Measurements from ENCODE around the gene PADI1.

Gene PADI1, protein sequence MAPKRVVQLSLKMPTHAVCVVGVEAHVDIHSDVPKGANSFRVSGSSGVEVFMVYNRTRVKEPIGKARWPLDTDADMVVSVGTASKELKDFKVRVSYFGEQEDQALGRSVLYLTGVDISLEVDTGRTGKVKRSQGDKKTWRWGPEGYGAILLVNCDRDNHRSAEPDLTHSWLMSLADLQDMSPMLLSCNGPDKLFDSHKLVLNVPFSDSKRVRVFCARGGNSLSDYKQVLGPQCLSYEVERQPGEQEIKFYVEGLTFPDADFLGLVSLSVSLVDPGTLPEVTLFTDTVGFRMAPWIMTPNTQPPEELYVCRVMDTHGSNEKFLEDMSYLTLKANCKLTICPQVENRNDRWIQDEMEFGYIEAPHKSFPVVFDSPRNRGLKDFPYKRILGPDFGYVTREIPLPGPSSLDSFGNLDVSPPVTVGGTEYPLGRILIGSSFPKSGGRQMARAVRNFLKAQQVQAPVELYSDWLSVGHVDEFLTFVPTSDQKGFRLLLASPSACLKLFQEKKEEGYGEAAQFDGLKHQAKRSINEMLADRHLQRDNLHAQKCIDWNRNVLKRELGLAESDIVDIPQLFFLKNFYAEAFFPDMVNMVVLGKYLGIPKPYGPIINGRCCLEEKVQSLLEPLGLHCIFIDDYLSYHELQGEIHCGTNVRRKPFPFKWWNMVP

GRCh38 chr1:17204546-17205440 lies at the start of gene PADI1:
Gene PADI1, plus strand, starts transcription at chr1:17205128. Its CDS starts 90 bp downstream, at chr1:17205218.
- DNase-seq (ENCODE audit: low read depth) = no peak

DNA sequence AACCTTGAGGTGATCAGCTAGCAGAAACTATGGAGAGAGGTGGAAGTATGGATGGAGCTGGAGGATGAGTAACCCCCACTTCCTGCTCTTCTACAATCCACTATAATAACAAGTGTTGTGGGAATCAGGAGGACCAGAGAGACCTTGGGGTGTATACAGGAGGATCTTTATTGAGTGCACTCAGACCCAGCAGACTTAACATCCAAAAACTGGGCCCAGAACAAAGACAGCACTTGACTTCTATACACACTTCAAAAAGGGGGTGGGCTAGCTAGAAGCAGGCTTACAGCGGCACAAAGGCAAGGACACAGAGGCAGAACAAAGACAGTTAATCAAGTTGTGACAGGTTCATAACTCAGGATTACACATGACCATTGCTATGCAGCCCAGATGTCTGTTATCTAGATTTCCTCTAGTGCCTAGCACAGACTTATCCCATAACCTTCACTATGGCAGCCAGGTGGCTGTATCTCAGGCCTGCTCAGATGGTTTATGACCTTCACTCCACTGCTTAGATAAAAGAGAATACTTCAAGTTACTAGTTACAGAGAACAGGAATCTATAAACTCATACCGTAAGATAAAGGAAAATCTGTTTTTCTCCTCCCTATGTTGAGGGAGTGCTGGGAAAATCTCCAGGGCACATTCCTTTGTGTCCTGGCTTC lies 49.5 kb upstream of the PADI1 start:
- no peak for DNase-seq (ENCODE audit: low read depth)

- DNase-seq (ENCODE audit: low read depth) = no peak
These were observed 48.8 kb upstream of the PADI1 start for GRCh38 chr1:17156108-17156507.

GRCh38 chr1:17158961-17159360 lies 46.0 kb upstream of the PADI1 start:
- DNase-seq (ENCODE audit: low read depth) = no peak

DNA sequence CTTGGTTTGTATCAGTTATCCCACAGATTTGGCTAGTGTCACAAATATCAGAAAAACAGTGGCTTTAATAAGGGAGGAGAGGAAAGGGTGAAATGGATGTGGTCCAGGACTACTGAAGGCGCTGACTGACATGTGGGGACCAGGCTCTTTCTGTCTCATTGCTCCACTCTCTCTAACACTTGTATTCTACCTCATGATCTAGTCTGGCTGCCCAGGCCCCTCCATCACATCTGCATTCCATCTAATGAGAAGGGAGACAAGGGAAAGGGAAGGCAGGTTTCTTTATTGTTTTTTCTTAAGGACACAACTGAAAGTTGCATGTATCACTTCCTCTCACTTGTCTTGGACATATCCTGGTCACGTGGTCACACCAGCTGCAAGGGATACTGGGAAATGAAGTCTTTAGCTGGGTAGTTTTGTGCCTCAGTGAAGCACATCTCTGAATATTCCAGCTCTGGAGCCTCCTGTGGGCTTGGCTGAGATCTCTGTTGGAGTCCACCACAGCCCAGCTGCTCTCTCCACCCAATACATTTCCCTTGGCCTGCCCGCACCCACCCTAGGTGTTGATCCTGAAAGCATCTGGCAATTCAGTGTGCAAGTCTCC lies 43.7 kb upstream of the PADI1 start:
- DNase-seq (ENCODE audit: low read depth) = no peak

- DNase-seq (ENCODE audit: low read depth) = no peak
These were observed 42.8 kb upstream of the PADI1 start for GRCh38 chr1:17161926-17162800.

- no peak for DNase-seq (ENCODE audit: low read depth)
These were observed 42.0 kb upstream of the PADI1 start for GRCh38 chr1:17162941-17163340.

DNA sequence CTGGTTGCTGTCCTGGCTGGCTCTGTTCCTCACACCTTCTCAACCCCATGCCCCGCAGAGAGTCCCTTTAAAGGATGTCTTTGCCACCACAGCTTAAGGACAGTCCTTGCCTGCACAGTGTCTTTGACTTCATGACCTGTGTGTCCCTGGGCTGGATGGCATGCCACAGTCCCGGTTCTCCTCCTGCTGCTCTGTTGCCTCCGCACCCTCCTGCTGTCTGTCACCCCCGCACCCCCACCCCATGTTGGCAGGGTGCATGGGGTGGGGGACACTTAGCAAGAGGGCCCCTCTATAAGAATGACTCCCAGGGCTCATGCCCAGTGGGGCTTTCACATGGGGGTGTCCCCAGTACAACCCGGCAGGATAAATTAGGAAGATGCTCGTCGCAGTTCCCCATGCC lies 41.6 kb upstream of the PADI1 start:
- DNase-seq (ENCODE audit: low read depth) = no peak

- no peak for DNase-seq (ENCODE audit: low read depth)
These were observed 40.9 kb upstream of the PADI1 start for GRCh38 chr1:17163789-17164666.

DNA sequence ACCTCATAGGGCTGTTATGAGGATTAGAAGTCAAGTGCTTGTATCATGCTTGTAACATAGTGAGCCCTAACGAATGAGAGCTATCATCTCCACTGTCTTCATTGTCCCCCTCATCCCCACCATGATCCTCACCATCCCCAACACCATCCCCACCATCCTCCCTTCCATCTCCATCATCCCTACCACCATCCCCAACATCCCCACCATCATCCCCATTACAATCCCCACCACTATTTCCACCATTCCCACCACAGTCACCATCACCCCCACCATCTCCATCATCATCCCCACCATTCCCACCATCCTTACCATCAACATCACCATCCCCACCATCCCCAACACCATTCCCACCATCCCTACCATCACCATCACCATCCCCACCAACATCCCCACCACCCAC lies 39.1 kb upstream of the PADI1 start:
- no peak for DNase-seq (ENCODE audit: low read depth)

DNA sequence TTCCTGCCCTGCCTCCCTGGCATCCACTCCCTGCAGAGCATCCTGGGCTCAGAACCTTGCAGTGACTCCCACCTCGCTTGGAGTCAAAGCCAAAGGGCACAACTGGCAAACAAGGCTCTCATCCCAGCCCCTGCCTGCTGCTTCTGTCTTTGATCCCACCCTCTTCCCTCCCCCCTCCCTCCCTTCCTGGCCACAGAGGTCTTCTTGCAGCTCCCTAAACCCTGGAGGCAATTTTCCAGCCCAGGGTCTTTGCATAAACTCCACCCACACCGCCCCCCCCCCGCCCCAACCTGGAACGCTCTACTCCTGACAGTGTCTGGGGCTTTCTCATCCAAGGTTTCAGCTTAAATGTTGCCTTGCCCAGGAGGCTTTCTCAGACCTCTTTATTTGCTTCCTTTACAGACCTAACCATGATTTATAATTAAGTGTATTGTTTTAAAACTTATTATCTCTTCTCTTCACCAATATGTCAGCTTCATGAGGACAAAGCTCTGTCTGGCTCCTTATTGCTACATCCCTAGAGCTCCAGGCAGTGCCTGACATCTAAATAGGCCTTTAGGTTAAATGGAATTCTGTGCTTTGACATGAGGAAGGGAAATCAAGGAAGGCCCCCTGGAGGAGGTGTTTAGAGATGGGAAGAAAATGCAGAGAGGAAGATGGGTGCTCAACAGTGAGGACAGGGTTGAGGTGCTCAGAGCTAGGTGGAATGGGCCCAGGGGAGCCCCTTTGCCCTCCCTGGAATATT lies 37.7 kb upstream of the PADI1 start:
- no peak for DNase-seq (ENCODE audit: low read depth)

GRCh38 chr1:17167786-17168090 lies 37.2 kb upstream of the PADI1 start:
- no peak for DNase-seq (ENCODE audit: low read depth)

DNA sequence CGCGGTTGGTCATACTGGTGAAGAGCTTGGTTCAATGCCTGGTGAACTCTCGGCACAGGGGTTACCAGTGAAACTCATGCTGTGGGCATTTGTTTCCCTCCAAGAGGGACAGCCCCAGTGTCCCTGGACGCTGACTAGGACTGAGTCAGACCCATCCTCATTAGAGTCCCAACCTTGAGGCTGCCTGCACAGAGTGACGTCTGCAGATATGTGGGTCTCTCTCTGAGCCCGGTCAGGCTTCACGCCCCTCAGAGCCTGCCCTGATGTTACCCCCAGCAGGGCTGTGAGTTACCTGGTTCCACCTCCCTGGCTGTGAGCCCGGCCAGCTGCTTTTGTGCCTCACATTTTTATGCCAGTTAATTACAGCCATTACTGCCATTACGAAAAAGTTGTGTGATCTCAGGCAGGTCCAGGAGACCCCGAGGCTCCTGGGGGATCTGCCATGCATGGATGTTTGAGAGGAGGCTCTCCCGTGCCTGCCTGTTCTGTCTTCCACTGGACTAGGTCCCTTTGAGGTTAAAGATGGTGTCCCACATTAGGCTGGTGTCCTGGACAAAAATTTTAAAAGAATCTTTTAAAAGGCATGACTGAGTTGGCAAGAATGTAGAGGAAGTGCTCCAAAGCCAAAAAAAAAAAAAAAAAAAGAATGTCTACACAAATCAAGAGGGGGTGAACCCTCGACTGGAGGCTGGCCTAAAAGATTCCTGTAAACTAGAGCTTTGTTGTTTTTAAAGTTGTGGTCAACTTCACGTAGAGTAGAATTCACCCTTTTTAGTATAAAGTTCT lies 36.6 kb upstream of the PADI1 start:
- peak; percentile 14 for DNase-seq (ENCODE audit: low read depth)

- DNase-seq (ENCODE audit: low read depth) = no peak
These were observed 34.4 kb upstream of the PADI1 start for GRCh38 chr1:17170571-17170970.

DNA sequence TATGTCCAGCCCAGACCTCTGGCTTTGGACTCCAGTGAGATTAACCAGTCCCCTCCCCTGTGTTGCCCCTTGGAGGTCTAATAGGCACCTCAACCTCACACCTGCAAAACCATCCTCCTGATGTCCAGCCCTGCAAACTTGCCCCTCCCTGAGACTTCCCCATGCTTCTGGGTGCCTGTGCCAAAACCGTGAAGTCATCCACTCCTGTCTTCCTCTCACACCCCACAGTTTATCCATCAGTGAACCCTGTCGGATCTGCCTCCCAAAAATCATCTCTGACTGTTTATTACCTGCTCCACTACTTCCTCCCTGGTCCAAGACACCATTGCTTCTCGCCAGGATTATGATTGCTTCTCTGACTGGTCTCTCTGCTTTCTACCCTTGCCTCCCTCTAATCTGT lies 31.7 kb upstream of the PADI1 start:
- DNase-seq (ENCODE audit: low read depth) = no peak

DNA sequence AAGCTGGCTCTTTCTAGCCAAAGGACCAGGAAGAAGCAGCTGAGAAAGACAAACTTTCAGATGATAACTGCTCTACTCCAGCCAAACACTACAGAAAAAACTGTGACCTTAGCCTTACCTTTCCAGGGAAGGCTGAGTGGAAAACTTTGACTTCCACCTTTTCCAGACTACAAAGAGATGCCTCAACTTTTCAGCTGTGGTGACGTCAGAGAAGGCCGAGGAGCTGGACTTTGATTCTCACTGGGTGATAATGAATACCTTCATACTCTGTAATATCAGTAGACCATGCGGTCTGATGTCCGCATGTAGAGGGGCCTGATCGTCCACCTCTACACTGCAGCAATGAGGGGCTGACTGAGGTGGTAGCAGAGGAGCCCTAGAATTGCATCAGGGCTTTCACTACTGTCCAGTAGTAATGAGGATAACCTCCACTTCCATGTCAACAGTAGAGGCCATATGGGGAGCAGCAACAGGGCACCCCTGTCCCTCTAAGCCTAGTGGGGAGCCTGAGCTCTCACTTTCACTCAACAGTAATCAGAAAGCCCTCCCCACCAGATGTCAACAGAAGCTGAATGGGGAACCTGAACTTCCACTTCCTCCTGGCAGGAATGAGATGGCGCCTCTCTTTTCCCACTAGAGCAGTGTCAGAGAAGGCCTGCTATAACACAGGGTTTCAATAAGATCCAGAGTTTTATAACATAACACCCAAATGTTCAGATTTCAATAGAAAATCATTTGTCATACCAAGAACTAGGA lies 28.4 kb upstream of the PADI1 start:
- no peak for DNase-seq (ENCODE audit: low read depth)

GRCh38 chr1:17177651-17178050 lies 27.3 kb upstream of the PADI1 start:
- no peak for DNase-seq (ENCODE audit: low read depth)

Data from fibroblast of the conjunctiva (primary cell).